H9 (cell line): ENCODE data around the gene MCEE. TPM values are rescaled to one million over a fixed set of nuclear protein-coding genes. Genes with fewer than 3 reads are reported as not detected.

Experiments
- DNase-seq: peaks from one replicate; pipeline ENCODE4 v3.0.0-alpha.2; 2017
- H2AFZ ChIP-seq: one replicate; pipeline ENCODE4 v1.6.1; 2013; ENCODE audit warnings: mild to moderate bottlenecking, low read length, control low read depth, moderate library complexity
- H2AK5ac ChIP-seq: 2 replicates; pipeline ENCODE4 v1.6.1; 2013; ENCODE audit warnings: low read length, control low read depth, mixed read lengths; ENCODE audit not compliant: insufficient read length
- H2BK120ac ChIP-seq: one replicate; pipeline ENCODE4 v1.6.1; 2013; ENCODE audit warnings: low read depth, mild to moderate bottlenecking, low read length, control low read depth, inconsistent platforms; ENCODE audit not compliant: poor library complexity, severe bottlenecking
- H2BK12ac ChIP-seq: 2 replicates; pipeline ENCODE4 v1.6.1; 2013; ENCODE audit warnings: low read length, control low read depth, mixed read lengths, low read depth; ENCODE audit not compliant: insufficient read length
- H2BK15ac ChIP-seq: 2 replicates; pipeline ENCODE4 v1.6.1; 2013; ENCODE audit warnings: low read depth, low read length, control low read depth
- H2BK20ac ChIP-seq: one replicate; pipeline ENCODE4 v1.6.1; 2013; ENCODE audit warnings: low read depth, mild to moderate bottlenecking, low read length, control low read depth, inconsistent platforms; ENCODE audit not compliant: poor library complexity, severe bottlenecking
- H2BK5ac ChIP-seq: 2 replicates; pipeline ENCODE4 v1.6.1; 2013; ENCODE audit warnings: low read length, control low read depth, mixed read lengths; ENCODE audit not compliant: insufficient read length
- H3K14ac ChIP-seq: 2 replicates; pipeline ENCODE4 v1.6.1; 2013; ENCODE audit warnings: low read length, control low read depth; ENCODE audit not compliant: insufficient read depth
- H3K18ac ChIP-seq: 2 replicates; pipeline ENCODE4 v1.6.1; 2013; ENCODE audit warnings: low read depth, mild to moderate bottlenecking, mixed read lengths, low read length, control low read depth; ENCODE audit not compliant: insufficient read length
- H3K23ac ChIP-seq: 2 replicates; pipeline ENCODE4 v1.6.1; 2013; ENCODE audit warnings: low read length, control low read depth, mixed read lengths, low read depth; ENCODE audit not compliant: insufficient read length
- H3K23me2 ChIP-seq: 2 replicates; pipeline ENCODE4 v1.6.1; 2013; ENCODE audit warnings: low read depth, mild to moderate bottlenecking, mixed read lengths, low read length, control low read depth; ENCODE audit not compliant: insufficient read length, poor library complexity, severe bottlenecking
- H3K27ac ChIP-seq: 2 replicates; pipeline ENCODE4 v1.5.1; 2013; ENCODE audit warnings: low read length, control low read depth, mixed read lengths, low read depth; ENCODE audit not compliant: insufficient read length
- H3K27me3 ChIP-seq: 2 replicates; pipeline ENCODE4 v1.6.1; 2013; ENCODE audit warnings: low read length, control low read depth, inconsistent platforms; ENCODE audit not compliant: insufficient read depth
- H3K4ac ChIP-seq: 2 replicates; pipeline ENCODE4 v1.6.1; 2013; ENCODE audit warnings: low read depth, mild to moderate bottlenecking, control low read depth, inconsistent platforms, low read length, moderate library complexity
- H3K4me1 ChIP-seq: 2 replicates; pipeline ENCODE4 v1.6.1; 2013; ENCODE audit warnings: low read length, control low read depth, inconsistent platforms; ENCODE audit not compliant: insufficient read depth
- H3K4me2 ChIP-seq: 2 replicates; pipeline ENCODE4 v1.6.1; 2013; ENCODE audit warnings: low read length, control low read depth, mixed read lengths; ENCODE audit not compliant: insufficient read length, insufficient read depth
- H3K56ac ChIP-seq: 2 replicates; pipeline ENCODE4 v1.6.1; 2013; ENCODE audit warnings: low read depth, mild to moderate bottlenecking, mixed read lengths, low read length, control low read depth; ENCODE audit not compliant: insufficient read length
- H3K79me1 ChIP-seq: 2 replicates; pipeline ENCODE4 v1.6.1; 2013; ENCODE audit warnings: low read depth, mild to moderate bottlenecking, moderate library complexity, low read length, control low read depth, inconsistent platforms; ENCODE audit not compliant: insufficient read depth, poor library complexity, severe bottlenecking
- H3K79me2 ChIP-seq: 2 replicates; pipeline ENCODE4 v1.6.1; 2013; ENCODE audit warnings: low read length, control low read depth, inconsistent platforms; ENCODE audit not compliant: insufficient read depth
- H3K9ac ChIP-seq: 2 replicates; pipeline ENCODE4 v1.6.1; 2013; ENCODE audit warnings: low read length, control low read depth, mixed read lengths; ENCODE audit not compliant: insufficient read length; ENCODE audit errors: extremely low read depth
- H3K9me3 ChIP-seq: one replicate; pipeline ENCODE4 v1.6.1; 2013; ENCODE audit warnings: low read depth, low read length, inconsistent platforms; ENCODE audit not compliant: control insufficient read depth
- H3T11ph ChIP-seq: one replicate; pipeline ENCODE4 v1.6.1; 2013; ENCODE audit warnings: mild to moderate bottlenecking, low read length, control low read depth, inconsistent platforms
- H4K20me1 ChIP-seq: one replicate; pipeline ENCODE4 v1.6.1; 2013; ENCODE audit not compliant: control insufficient read depth, insufficient read length, insufficient read depth
- H4K5ac ChIP-seq: 2 replicates; pipeline ENCODE4 v1.6.1; 2013; ENCODE audit warnings: low read depth, mild to moderate bottlenecking, mixed read lengths, low read length, control low read depth; ENCODE audit not compliant: insufficient read length
- H4K8ac ChIP-seq: replicated peaks from 2 replicates; pipeline ENCODE4 v1.6.1; 2013; ENCODE audit warnings: low read length, control low read depth, mixed read lengths, low read depth; ENCODE audit not compliant: insufficient read length
- H4K91ac ChIP-seq: 2 replicates; pipeline ENCODE4 v1.6.1; 2013; ENCODE audit warnings: low read depth, mild to moderate bottlenecking, moderate library complexity, mixed read lengths, low read length, control low read depth; ENCODE audit not compliant: insufficient read length
- H3K27ac Mint-ChIP-seq, 3 experiments: 2 replicates in 2 of 3; 3 replicates in 1 of 3; pipeline ENCODE4 v1.8.0; 2020 to 2021; ENCODE audit warnings: mixed read lengths in 3 of 3, mild to moderate bottlenecking in 1 of 3, moderate library complexity in 1 of 3
- H3K27me3 Mint-ChIP-seq: 2 replicates; pipeline ENCODE4 v1.8.0; 2021; ENCODE audit warnings: low read depth, mild to moderate bottlenecking, moderate library complexity, mixed read lengths
- H3K36me3 Mint-ChIP-seq, 3 experiments: 2 replicates in 2 of 3; 3 replicates in 1 of 3; pipeline ENCODE4 v1.8.0; 2020 to 2021; ENCODE audit warnings: low read depth in 3 of 3, mixed read lengths in 3 of 3; ENCODE audit not compliant: insufficient read depth in 1 of 3
- H3K4me1 Mint-ChIP-seq, 2 experiments: 2 replicates each; pipeline ENCODE4 v1.8.0; 2020; ENCODE audit warnings: mixed read lengths in 2 of 2
- H3K4me3 Mint-ChIP-seq, 2 experiments: 2 replicates in 1 of 2; 3 replicates in 1 of 2; pipeline ENCODE4 v1.8.0; 2020 to 2021; ENCODE audit warnings: mild to moderate bottlenecking in 2 of 2, mixed read lengths in 2 of 2, moderate library complexity in 1 of 2
- H3K9me3 Mint-ChIP-seq, 2 experiments: 2 replicates in 1 of 2; 3 replicates in 1 of 2; pipeline ENCODE4 v1.8.0; 2020; ENCODE audit warnings: mild to moderate bottlenecking in 2 of 2, mixed read lengths in 2 of 2, moderate library complexity in 1 of 2
- WGBS: extraction: QIAGEN DNeasy Blood & Tissue Kit; methylation state at CpG from one replicate; pipeline ENCODE4 v1.1.7; 2013; ENCODE audit warnings: missing lambda C conversion rate, low lambda C conversion rate, mixed read lengths; ENCODE audit not compliant: insufficient read length; ENCODE audit errors: extremely low coverage; 5-methylcytosine and 5-hydroxymethylcytosine counted together
- total RNA-seq: library from RNA; stranded (reverse); gene quantifications from 2 replicates; pipeline ENCODE4 v1.2.1, GENCODE V29; 2021
- TF ChIP-seq, protein P1 (sequence below): fragments of 200-600 bp; sonication (generic); conservative IDR thresholded peaks from 3 replicates; pipeline ENCODE4 v1.8.0; 2021; ENCODE audit warnings: antibody characterized with exemption, mild to moderate bottlenecking

The MCEE gene
- total RNA-seq, 1 experiment from 2014 or later = 12.5 TPM

DNA sequence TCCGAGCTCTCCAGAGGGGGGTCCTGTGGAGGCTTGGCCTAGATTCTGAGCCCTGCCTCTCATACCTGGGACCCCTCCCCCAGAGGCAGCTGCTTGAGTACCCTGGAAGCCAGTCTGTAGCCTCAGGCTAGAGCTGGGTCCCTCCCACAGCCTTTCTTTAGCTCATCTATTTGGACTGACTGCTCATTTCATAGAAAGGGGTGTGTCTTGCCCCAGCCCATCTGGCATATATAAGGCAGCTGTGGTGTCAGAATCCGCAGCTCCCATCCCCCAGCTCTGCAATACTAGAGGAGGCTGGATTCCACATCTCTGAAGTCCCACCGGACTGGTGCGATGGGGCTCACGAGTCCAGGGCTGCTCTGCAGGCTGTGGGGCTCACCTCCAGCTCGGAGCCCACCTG, 26.5 kb upstream of the MCEE start:
- Histone ChIP-seq H3K9ac (no peak overlapping the region), H3K27ac (no peak overlapping the region), H3K56ac (no peak overlapping the region), H4K91ac (no peak overlapping the region), H3K14ac (no peak overlapping the region), H2BK12ac (no peak overlapping the region), H3K4ac (no peak overlapping the region), H4K20me1 (no peaks in the 10 kb centered on the region), H2BK20ac (no peak overlapping the region), H3K18ac (no peak overlapping the region), H3K79me2 (no peaks in the 10 kb centered on the region), H3K79me1 (no peaks in the 10 kb centered on the region), H3T11ph (no peak overlapping the region), H2BK15ac (no peak overlapping the region), H3K4me2 (no peak overlapping the region), H2AK5ac (no peak overlapping the region), H3K27me3 (no peaks in the 10 kb centered on the region), H2BK5ac (no peak overlapping the region), H3K9me3 (no peaks in the 10 kb centered on the region), H4K5ac (no peak overlapping the region), H3K23me2 (no peaks in the 10 kb centered on the region), H2AFZ (no peak overlapping the region), H3K23ac (no peak overlapping the region), H2BK120ac (no peak overlapping the region), H3K4me1 (no peaks in the 10 kb centered on the region; the same call in 1 of the 2 replicates), H4K8ac (no peak overlapping the region)
- Mint-ChIP-seq H3K4me1 (peaks cover 10 to 19% of the 10 kb centered on the region in 2 experiments), H3K27me3 (peaks cover 4% of the 10 kb centered on the region), H3K36me3 (no peaks in the 10 kb centered on the region), H3K4me3 (no peak overlapping the region), H3K27ac (no peak overlapping the region), H3K9me3 (peaks cover 0 to 2% of the 10 kb centered on the region in 2 experiments; a peak in 1 of 5 replicates)
- no peak for DNase-seq
- TF ChIP-seq, protein P1, sequence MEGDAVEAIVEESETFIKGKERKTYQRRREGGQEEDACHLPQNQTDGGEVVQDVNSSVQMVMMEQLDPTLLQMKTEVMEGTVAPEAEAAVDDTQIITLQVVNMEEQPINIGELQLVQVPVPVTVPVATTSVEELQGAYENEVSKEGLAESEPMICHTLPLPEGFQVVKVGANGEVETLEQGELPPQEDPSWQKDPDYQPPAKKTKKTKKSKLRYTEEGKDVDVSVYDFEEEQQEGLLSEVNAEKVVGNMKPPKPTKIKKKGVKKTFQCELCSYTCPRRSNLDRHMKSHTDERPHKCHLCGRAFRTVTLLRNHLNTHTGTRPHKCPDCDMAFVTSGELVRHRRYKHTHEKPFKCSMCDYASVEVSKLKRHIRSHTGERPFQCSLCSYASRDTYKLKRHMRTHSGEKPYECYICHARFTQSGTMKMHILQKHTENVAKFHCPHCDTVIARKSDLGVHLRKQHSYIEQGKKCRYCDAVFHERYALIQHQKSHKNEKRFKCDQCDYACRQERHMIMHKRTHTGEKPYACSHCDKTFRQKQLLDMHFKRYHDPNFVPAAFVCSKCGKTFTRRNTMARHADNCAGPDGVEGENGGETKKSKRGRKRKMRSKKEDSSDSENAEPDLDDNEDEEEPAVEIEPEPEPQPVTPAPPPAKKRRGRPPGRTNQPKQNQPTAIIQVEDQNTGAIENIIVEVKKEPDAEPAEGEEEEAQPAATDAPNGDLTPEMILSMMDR = no peak
- WGBS = no CpG with 5 or more reads among the region's 6 CpGs
